Neural cell (in vitro differentiated cells): Measurements from ENCODE around the gene MALAT1. TPM values are rescaled to one million over a fixed set of nuclear protein-coding genes. Genes with fewer than 3 reads are reported as not detected.

Experiments
- H2AFZ ChIP-seq: fragments of 200-600, 300-800 bp; sonication (generic), shearing (Covaris generic); 2 replicates; pipeline ENCODE4 v1.6.0; 2014; ENCODE audit warnings: low read depth, mild to moderate bottlenecking, antibody characterized with exemption, low read length, moderate library complexity
- H3F3A ChIP-seq: fragments of 200-600 bp; shearing (Covaris generic); 2 replicates; pipeline ENCODE4 v1.6.1; 2016; ENCODE audit warnings: mild to moderate bottlenecking, moderate library complexity, mixed read lengths, antibody characterized with exemption, low read length; ENCODE audit not compliant: insufficient read depth, poor library complexity, severe bottlenecking
- H3K27ac ChIP-seq: fragments of 200-600, 300-800 bp; sonication (generic), shearing (Covaris generic); 2 replicates; pipeline ENCODE4 v1.5.1; 2014; ENCODE audit warnings: mild to moderate bottlenecking, low read length, moderate library complexity
- H3K27me3 ChIP-seq: fragments of 300-800, 200-600 bp; sonication (generic), shearing (Covaris generic); 2 replicates; pipeline ENCODE4 v1.6.0; 2014; ENCODE audit warnings: mild to moderate bottlenecking, low read depth, low read length, moderate library complexity; ENCODE audit not compliant: insufficient read depth
- H3K36me3 ChIP-seq: fragments of 300-800, 200-600 bp; sonication (generic), shearing (Covaris generic); 2 replicates; pipeline ENCODE4 v1.5.1; 2014; ENCODE audit warnings: mild to moderate bottlenecking, antibody characterized with exemption, low read length, moderate library complexity; ENCODE audit not compliant: insufficient read depth
- H3K4me2 ChIP-seq: fragments of 300-800, 200-600 bp; sonication (generic), shearing (Covaris generic); 2 replicates; pipeline ENCODE4 v1.6.0; 2014; ENCODE audit warnings: mild to moderate bottlenecking, low read length
- H3K4me3 ChIP-seq: fragments of 300-800, 200-600 bp; sonication (generic), shearing (Covaris generic); 2 replicates; pipeline ENCODE4 v1.5.1; 2014; ENCODE audit warnings: mild to moderate bottlenecking, low read length, moderate library complexity
- H3K79me2 ChIP-seq: fragments of 200-600 bp; shearing (Covaris generic); replicated peaks from 2 replicates; pipeline ENCODE4 v1.6.0; 2014; ENCODE audit warnings: mild to moderate bottlenecking, low read length, moderate library complexity; ENCODE audit not compliant: insufficient read depth
- H3K9ac ChIP-seq: fragments of 300-800, 200-600 bp; sonication (generic), shearing (Covaris generic); 2 replicates; pipeline ENCODE4 v1.6.1; 2016; ENCODE audit warnings: mild to moderate bottlenecking, low read length, mixed read lengths
- H3K9me2 ChIP-seq: fragments of 200-600 bp; shearing (Covaris generic); 2 replicates; pipeline ENCODE4 v1.6.1; 2016; ENCODE audit warnings: mild to moderate bottlenecking, low read length, mixed read lengths; ENCODE audit not compliant: insufficient read depth
- H3K9me3 ChIP-seq: fragments of 200-600, 300-800 bp; sonication (generic), shearing (Covaris generic); 2 replicates; pipeline ENCODE4 v1.6.1; 2016; ENCODE audit warnings: mild to moderate bottlenecking, mixed run types, low read length, moderate library complexity, mixed read lengths
- H4K20me1 ChIP-seq: fragments of 200-600 bp; shearing (Covaris generic); 2 replicates; pipeline ENCODE4 v1.6.1; 2016; ENCODE audit warnings: mild to moderate bottlenecking, mixed run types; ENCODE audit not compliant: insufficient read depth
- CTCF ChIP-seq: fragments of 450-650 bp; IDR thresholded peaks from 2 replicates; pipeline ENCODE4 v1.5.1; 2014; ENCODE audit warnings: antibody characterized with exemption, mild to moderate bottlenecking, moderate library complexity; ENCODE audit not compliant: poor library complexity, severe bottlenecking
- EP300 ChIP-seq: fragments of 450-650 bp; conservative IDR thresholded peaks from 2 replicates; pipeline ENCODE4 v1.6.1; 2014; ENCODE audit warnings: antibody characterized with exemption, mild to moderate bottlenecking, moderate library complexity; ENCODE audit not compliant: poor library complexity, severe bottlenecking
- EZH2 ChIP-seq: fragments of 200-600, 300-800 bp; shearing (Covaris generic), sonication (generic); IDR thresholded peaks from 2 replicates; pipeline ENCODE4 v1.6.1; 2014; ENCODE audit warnings: antibody characterized with exemption, low read length, borderline replicate concordance, mild to moderate bottlenecking; ENCODE audit not compliant: insufficient read depth, poor library complexity, severe bottlenecking
- MXI1 ChIP-seq: fragments of 450-650 bp; conservative IDR thresholded peaks from 2 replicates; pipeline ENCODE4 v1.6.1; 2014; ENCODE audit warnings: antibody characterized with exemption, mild to moderate bottlenecking; ENCODE audit not compliant: poor library complexity, severe bottlenecking
- POLR2AphosphoS5 ChIP-seq: IDR thresholded peaks from 2 replicates; pipeline ENCODE4 v1.6.1; 2012
- RAD21 ChIP-seq: fragments of 450-650 bp; conservative IDR thresholded peaks from 2 replicates; pipeline ENCODE4 v1.6.1; 2014; ENCODE audit warnings: antibody characterized with exemption, mild to moderate bottlenecking, moderate library complexity
- REST ChIP-seq: IDR thresholded peaks from 2 replicates; pipeline ENCODE4 v1.6.1; 2012; ENCODE audit warnings: borderline replicate concordance
- SMC3 ChIP-seq: fragments of 450-650 bp; conservative IDR thresholded peaks from 2 replicates; pipeline ENCODE4 v1.6.1; 2014; ENCODE audit warnings: antibody characterized with exemption, mild to moderate bottlenecking, moderate library complexity; ENCODE audit not compliant: poor library complexity
- TAF1 ChIP-seq: IDR thresholded peaks from 2 replicates; pipeline ENCODE4 v1.6.1; 2012; ENCODE audit warnings: low read depth
- polyA plus RNA-seq: library from polyadenylated mRNA; depleted of rRNA; stranded (reverse); fragments of >200 nt; gene quantifications from 2 replicates; pipeline ENCODE4 v1.2.3, GENCODE V29; 2014

MALAT1 gene
- polyA plus RNA-seq, 1 donor from 2014 or later: 1,383 TPM

DNA sequence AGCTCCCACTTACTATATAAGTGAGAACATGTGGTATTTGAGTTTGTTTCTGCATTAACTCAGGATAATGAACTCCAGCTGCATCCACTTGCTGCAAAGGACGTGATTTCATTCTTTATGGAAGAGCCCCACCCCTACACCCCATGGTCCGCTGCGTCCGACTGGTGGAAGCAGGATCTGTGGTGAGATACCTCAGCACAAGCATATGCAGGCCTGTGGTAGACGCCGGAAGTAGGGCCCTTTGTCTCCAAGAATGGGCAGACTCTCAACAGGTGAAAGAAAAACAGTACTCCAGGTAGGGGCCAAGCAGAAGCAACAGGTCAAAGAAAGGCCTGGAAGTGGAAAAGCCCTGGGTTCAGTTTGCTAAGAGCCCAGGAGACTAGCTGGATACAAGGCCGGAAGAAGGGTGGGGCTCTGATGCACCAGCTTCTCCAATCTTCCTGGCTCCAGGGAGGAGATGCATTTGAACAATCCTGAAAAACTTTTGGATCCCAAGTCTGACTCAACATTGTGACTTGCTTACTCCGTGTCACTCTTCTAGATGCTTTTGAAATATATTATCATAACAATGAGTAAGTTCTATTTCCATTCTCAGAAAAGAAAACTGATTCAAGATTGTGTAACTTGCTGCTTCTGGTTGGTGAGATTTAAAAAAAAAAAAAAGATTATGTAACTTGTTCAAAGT, 45.9 kb upstream of the MALAT1 start:
- TF ChIP-seq CTCF: no peak
- H3K9me2 ChIP-seq: no peaks in the 10 kb centered on the region
- H3K9me3 ChIP-seq: no peaks in the 10 kb centered on the region
- no peaks in the 10 kb centered on the region for H3F3A ChIP-seq
- no peak overlapping the region for H2AFZ ChIP-seq
- H3K27me3 ChIP-seq: no peaks in the 10 kb centered on the region
- no peak overlapping the region for H3K4me3 ChIP-seq
- no peaks in the 10 kb centered on the region for H3K36me3 ChIP-seq
- no peak overlapping the region for H3K4me2 ChIP-seq
- no peaks in the 10 kb centered on the region for H3K79me2 ChIP-seq
- no peak overlapping the region for H3K27ac ChIP-seq
- no peak overlapping the region for H3K9ac ChIP-seq
- H4K20me1 ChIP-seq: no peaks in the 10 kb centered on the region

DNA sequence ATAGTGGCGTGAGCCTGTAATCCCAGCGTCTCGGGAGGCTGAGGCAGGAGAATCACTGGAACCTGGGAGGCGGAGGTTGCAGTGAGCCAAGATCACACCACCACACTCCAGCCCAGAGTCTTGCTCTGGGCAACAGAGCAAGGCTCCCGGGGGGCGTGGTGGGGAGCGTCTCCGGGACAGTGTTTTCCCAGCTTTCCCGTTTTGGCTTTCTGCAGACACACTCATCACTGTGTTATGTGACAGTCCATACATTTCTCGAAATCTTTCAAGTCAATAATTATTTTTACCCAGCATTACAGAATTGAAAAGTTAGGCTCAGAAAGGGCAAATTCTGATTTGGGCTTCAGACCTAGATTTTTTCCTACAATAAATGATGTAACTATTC, 44.5 kb upstream of the MALAT1 start:
- Histone ChIP-seq H3K36me3 (no peaks in the 10 kb centered on the region), H3K27ac (no peak overlapping the region), H3K79me2 (no peaks in the 10 kb centered on the region), H3F3A (no peaks in the 10 kb centered on the region), H4K20me1 (no peaks in the 10 kb centered on the region), H3K9me3 (no peaks in the 10 kb centered on the region), H3K9ac (no peak overlapping the region), H3K27me3 (no peaks in the 10 kb centered on the region), H3K4me3 (no peak overlapping the region), H3K9me2 (no peaks in the 10 kb centered on the region), H2AFZ (no peak overlapping the region), H3K4me2 (no peak overlapping the region)
- TF ChIP-seq SMC3: no peak
- no peak for TF ChIP-seq EP300
- TF ChIP-seq POLR2AphosphoS5: no peak
- TF ChIP-seq REST: no peak
- TF ChIP-seq CTCF: no peak
- no peak for TF ChIP-seq TAF1
- TF ChIP-seq MXI1: no peak
- TF ChIP-seq RAD21: no peak
- TF ChIP-seq EZH2: no peak
